GM23338 (cell line): Measurements from ENCODE around the gene L3MBTL1. TPM values are rescaled to one million over a fixed set of nuclear protein-coding genes. Genes with fewer than 3 reads are reported as not detected.

ENCODE experiments used
- ATAC-seq: fragments of 200-7000 bp; cut with Tn5 transposase; 3 replicates; pipeline ENCODE4 v1.9.1; 2020
- DNase-seq: peaks from one replicate; pipeline ENCODE4 v3.0.0-alpha.2; 2015; ENCODE audit warnings: low spot score
- H2AFZ ChIP-seq: fragments of 200-600 bp; sonication (generic); 2 replicates; pipeline ENCODE4 v1.8.0; 2016; ENCODE audit warnings: antibody characterized with exemption, mild to moderate bottlenecking, moderate library complexity
- H3F3A ChIP-seq: fragments of 200-600 bp; sonication (generic); replicated peaks from 2 replicates; pipeline ENCODE4 v1.8.0; 2017; ENCODE audit warnings: antibody characterized with exemption, mixed run types, low read depth
- H3K27ac ChIP-seq: fragments of 200-600 bp; sonication (generic); 2 replicates; pipeline ENCODE4 v1.6.1; 2016; ENCODE audit warnings: low read depth
- H3K27me3 ChIP-seq: fragments of 200-600 bp; sonication (generic); 2 replicates; pipeline ENCODE4 v1.8.0; 2016; ENCODE audit warnings: mild to moderate bottlenecking, mixed run types, moderate library complexity; ENCODE audit not compliant: insufficient read depth
- H3K36me3 ChIP-seq: fragments of 200-600 bp; sonication (generic); 2 replicates; pipeline ENCODE4 v1.8.0; 2016; ENCODE audit warnings: mild to moderate bottlenecking; ENCODE audit not compliant: insufficient read depth
- H3K4me1 ChIP-seq: fragments of 200-600 bp; sonication (generic); 2 replicates; pipeline ENCODE4 v1.8.0; 2016; ENCODE audit warnings: mild to moderate bottlenecking, moderate library complexity; ENCODE audit not compliant: insufficient read depth
- H3K4me2 ChIP-seq: fragments of 200-600 bp; sonication (generic); 2 replicates; pipeline ENCODE4 v1.7.1; 2017; ENCODE audit warnings: mixed run types
- H3K4me3 ChIP-seq: fragments of 200-600 bp; sonication (generic); 2 replicates; pipeline ENCODE4 v1.6.1; 2016; ENCODE audit warnings: mixed run types
- H3K79me2 ChIP-seq: fragments of 200-600 bp; sonication (generic); replicated peaks from 2 replicates; pipeline ENCODE4 v1.8.0; 2017; ENCODE audit warnings: mild to moderate bottlenecking; ENCODE audit not compliant: insufficient read depth
- H3K9me2 ChIP-seq: fragments of 200-600 bp; sonication (generic); 2 replicates; pipeline ENCODE4 v1.8.0; 2017; ENCODE audit not compliant: insufficient read depth
- H4K20me1 ChIP-seq: fragments of 200-600 bp; sonication (generic); replicated peaks from 2 replicates; pipeline ENCODE4 v1.8.0; 2017; ENCODE audit warnings: mild to moderate bottlenecking; ENCODE audit not compliant: insufficient read depth
- H3K27ac Mint-ChIP-seq: 2 replicates; pipeline ENCODE4 v1.8.0; 2020; ENCODE audit warnings: inconsistent platforms, mild to moderate bottlenecking, moderate library complexity, mixed read lengths
- H3K27me3 Mint-ChIP-seq: 3 replicates; pipeline ENCODE4 v1.8.0; 2022; ENCODE audit warnings: low read depth, mild to moderate bottlenecking, moderate library complexity, mixed read lengths, inconsistent platforms; ENCODE audit not compliant: insufficient read depth, poor library complexity
- H3K36me3 Mint-ChIP-seq: 3 replicates; pipeline ENCODE4 v1.8.0; 2021; ENCODE audit warnings: low read depth, mild to moderate bottlenecking, inconsistent platforms, moderate library complexity, mixed read lengths
- H3K4me1 Mint-ChIP-seq: 3 replicates; pipeline ENCODE4 v1.8.0; 2020; ENCODE audit warnings: mild to moderate bottlenecking, inconsistent platforms, mixed read lengths
- H3K4me3 Mint-ChIP-seq: 3 replicates; pipeline ENCODE4 v1.8.0; 2021; ENCODE audit warnings: moderate library complexity, mild to moderate bottlenecking, inconsistent platforms, mixed read lengths
- H3K9me3 Mint-ChIP-seq: 3 replicates; pipeline ENCODE4 v1.8.0; 2020; ENCODE audit warnings: moderate library complexity, mild to moderate bottlenecking, inconsistent platforms, mixed read lengths
- EZH2 ChIP-seq: fragments of 200-600 bp; sonication (generic); IDR thresholded peaks from one replicate; pipeline ENCODE4 v1.8.0; 2017; ENCODE audit warnings: antibody characterized with exemption, mild to moderate bottlenecking, low read depth; ENCODE audit not compliant: unreplicated experiment
- EZH2phosphoT487 ChIP-seq: fragments of 200-600 bp; sonication (generic); IDR thresholded peaks from one replicate; pipeline ENCODE4 v1.8.1; 2018; ENCODE audit warnings: antibody characterized with exemption; ENCODE audit not compliant: unreplicated experiment
- JUNB ChIP-seq: IDR thresholded peaks from one replicate; pipeline ENCODE4 v1.6.1; 2016; ENCODE audit warnings: antibody characterized with exemption; ENCODE audit not compliant: unreplicated experiment
- NANOG ChIP-seq: IDR thresholded peaks from 2 replicates; pipeline ENCODE4 v1.6.1; 2016; ENCODE audit warnings: antibody characterized with exemption, borderline replicate concordance
- POLR2AphosphoS5 ChIP-seq: IDR thresholded peaks from 2 replicates; pipeline ENCODE4 v1.6.1; 2016; ENCODE audit warnings: antibody characterized with exemption, low read depth
- STAT1 ChIP-seq: IDR thresholded peaks from one replicate; pipeline ENCODE4 v1.6.1; 2016; ENCODE audit warnings: antibody characterized with exemption; ENCODE audit not compliant: unreplicated experiment
- ZNF114 ChIP-seq: fragments of 250-450 bp; sonication (Bioruptor Pico); IDR thresholded peaks from 2 replicates; pipeline ENCODE4 v1.5.0; 2020; ENCODE audit warnings: mild to moderate bottlenecking, moderate library complexity
- ZNF331 ChIP-seq: fragments of 250-450 bp; sonication (Bioruptor Pico); IDR thresholded peaks from 2 replicates; pipeline ENCODE4 v1.5.0; 2020; ENCODE audit warnings: low read depth, mild to moderate bottlenecking, moderate library complexity
- polyA plus RNA-seq: library from polyadenylated mRNA; unstranded; fragments of >200 nt; fragmentation: Nextera tagmentation; extraction: Ambion mirVana; gene quantifications from 2 replicates; pipeline ENCODE4 v1.2.1, GENCODE V29; 2016
- total RNA-seq: library from RNA; depleted of rRNA; stranded (reverse); fragments of >200 nt; shearing (Covaris generic); gene quantifications from 2 replicates; pipeline ENCODE4 v1.2.3, GENCODE V29; 2014
- TF ChIP-seq, protein P1 (sequence below): IDR thresholded peaks from one replicate; pipeline ENCODE4 v1.6.1; 2018; ENCODE audit warnings: antibody characterized with exemption; ENCODE audit not compliant: unreplicated experiment
- TF ChIP-seq, protein P2 (sequence below): IDR thresholded peaks from 2 replicates; pipeline ENCODE4 v1.6.1; 2016; ENCODE audit warnings: antibody characterized with exemption
- TF ChIP-seq, protein P3 (sequence below), 2 experiments: fragments of 200-600 bp in 1 of 2; sonication (generic) in 1 of 2; conservative IDR thresholded peaks; 2 replicates each; pipeline versions ENCODE4 v1.5.1 to v1.6.1; 2016 to 2017; ENCODE audit warnings: antibody characterized with exemption in 2 of 2, low read depth in 2 of 2, mild to moderate bottlenecking in 2 of 2, moderate library complexity in 1 of 2

Gene L3MBTL1
- total and polyA plus RNA-seq, 2 experiments from 2014 or later = 6.5 to 33.6 TPM

DNA sequence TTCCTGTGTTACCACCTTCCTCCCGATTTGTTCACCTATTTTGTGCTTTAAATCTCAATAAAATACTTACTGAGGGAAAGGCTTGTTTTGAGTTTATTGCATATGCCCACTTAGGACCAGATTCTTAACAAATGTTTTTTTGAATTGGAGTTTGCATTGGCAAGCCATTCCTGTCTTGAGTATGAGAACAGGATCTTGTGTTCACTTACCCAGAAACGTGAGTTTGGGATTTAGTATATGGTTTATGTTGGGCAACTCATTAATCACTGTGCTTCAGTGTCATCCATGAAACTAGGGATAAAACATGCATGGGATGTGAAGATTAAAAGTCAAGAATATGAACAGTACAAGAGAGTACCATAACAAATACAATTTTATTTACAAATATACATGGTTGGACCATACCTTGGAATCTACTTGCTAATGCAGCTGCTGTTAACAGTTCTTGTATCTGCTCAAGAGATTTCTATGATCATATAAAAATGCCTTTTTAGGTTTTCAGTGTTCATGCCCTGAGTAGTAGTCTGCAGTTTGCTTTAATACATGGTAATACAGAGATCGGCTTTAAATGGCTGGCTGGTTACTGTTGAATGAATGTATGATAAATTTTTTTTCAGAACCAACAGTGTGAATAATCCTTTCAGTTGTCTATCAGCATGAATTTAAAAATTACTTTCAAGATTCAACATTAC, 43.8 kb upstream of the L3MBTL1 start:
- Mint-ChIP-seq H3K9me3 (no peaks in the 10 kb centered on the region; the same call in 2 of the 3 replicates), H3K27me3 (peaks cover 4% of the 10 kb centered on the region), H3K4me3 (no peak overlapping the region), H3K36me3 (peaks cover 83% of the 10 kb centered on the region), H3K4me1 (peaks cover 7% of the 10 kb centered on the region; the same call in 2 of the 3 replicates), H3K27ac (no peak overlapping the region)
- no peaks in the 10 kb centered on the region for H3K27me3 ChIP-seq
- DNase-seq = no peak
- no peak overlapping the region for H3K27ac ChIP-seq
- H3K4me2 ChIP-seq = no peak overlapping the region
- no peak for ATAC-seq
- H3K4me3 ChIP-seq = no peak overlapping the region
- peaks cover 28% of the 10 kb centered on the region for H3K79me2 ChIP-seq
- H3F3A ChIP-seq = peaks cover 7% of the 10 kb centered on the region; the same call in 1 of the 2 replicates
- peaks cover 61% of the 10 kb centered on the region for H3K36me3 ChIP-seq
- no peaks in the 10 kb centered on the region for H3K4me1 ChIP-seq
- no peak for TF ChIP-seq POLR2AphosphoS5
- TF ChIP-seq ZNF114 (CRISPR knock-in tag) = no peak
- TF ChIP-seq EZH2phosphoT487 = no peak
- TF ChIP-seq JUNB = no peak
- no peak for TF ChIP-seq EZH2
- no peak for TF ChIP-seq ZNF331
- TF ChIP-seq STAT1 = no peak
- no peak overlapping the region for H2AFZ ChIP-seq
- H3K9me2 ChIP-seq = no peaks in the 10 kb centered on the region
- peaks cover 32% of the 10 kb centered on the region for H4K20me1 ChIP-seq

DNA sequence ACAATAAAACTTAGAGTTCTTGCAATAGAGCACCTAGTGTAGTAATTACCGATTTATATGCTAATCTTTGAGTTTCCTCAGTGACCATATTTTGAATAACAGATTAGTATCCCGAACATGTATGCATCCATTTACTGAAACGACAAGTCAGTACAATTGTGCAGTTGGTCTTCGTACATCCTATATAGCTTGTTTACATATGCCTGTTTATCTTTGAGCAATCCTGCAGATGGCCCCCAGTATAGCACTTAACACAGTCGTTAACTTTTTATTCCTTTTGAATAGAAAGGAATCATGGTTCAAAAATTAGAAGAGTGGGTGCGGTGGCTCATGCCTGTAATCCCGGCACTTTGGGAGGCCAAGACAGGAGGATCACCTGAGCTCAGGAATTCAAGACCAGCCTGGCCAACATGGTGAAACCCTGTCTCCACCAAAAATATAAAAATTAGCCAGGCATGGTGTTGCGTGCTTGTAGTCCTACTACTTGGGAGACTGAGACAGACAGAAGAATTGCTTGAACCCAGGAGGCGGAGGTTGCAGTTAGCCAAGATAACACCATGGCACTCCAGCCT, 43.2 kb upstream of the L3MBTL1 start:
- DNase-seq = no peak
- Mint-ChIP-seq H3K27me3 (peaks cover 4% of the 10 kb centered on the region), H3K36me3 (peaks cover 78% of the 10 kb centered on the region), H3K9me3 (no peaks in the 10 kb centered on the region; the same call in 2 of the 3 replicates), H3K4me3 (no peak overlapping the region), H3K27ac (no peak overlapping the region), H3K4me1 (peaks cover 7% of the 10 kb centered on the region; the same call in 2 of the 3 replicates)
- Histone ChIP-seq H3K9me2 (no peaks in the 10 kb centered on the region), H3K27ac (no peak overlapping the region), H3K4me2 (no peak overlapping the region), H2AFZ (no peak overlapping the region), H3K27me3 (no peaks in the 10 kb centered on the region), H3K79me2 (peaks cover 21% of the 10 kb centered on the region), H3K36me3 (peaks cover 61% of the 10 kb centered on the region), H3K4me1 (no peaks in the 10 kb centered on the region), H3K4me3 (no peak overlapping the region), H3F3A (peaks cover 7% of the 10 kb centered on the region; the same call in 1 of the 2 replicates), H4K20me1 (peaks cover 35% of the 10 kb centered on the region)
- TF ChIP-seq STAT1 (no peak), NANOG (no peak), ZNF331 (no peak), EZH2phosphoT487 (no peak), ZNF114 (CRISPR knock-in tag) (no peak)
- TF ChIP-seq, protein P1, sequence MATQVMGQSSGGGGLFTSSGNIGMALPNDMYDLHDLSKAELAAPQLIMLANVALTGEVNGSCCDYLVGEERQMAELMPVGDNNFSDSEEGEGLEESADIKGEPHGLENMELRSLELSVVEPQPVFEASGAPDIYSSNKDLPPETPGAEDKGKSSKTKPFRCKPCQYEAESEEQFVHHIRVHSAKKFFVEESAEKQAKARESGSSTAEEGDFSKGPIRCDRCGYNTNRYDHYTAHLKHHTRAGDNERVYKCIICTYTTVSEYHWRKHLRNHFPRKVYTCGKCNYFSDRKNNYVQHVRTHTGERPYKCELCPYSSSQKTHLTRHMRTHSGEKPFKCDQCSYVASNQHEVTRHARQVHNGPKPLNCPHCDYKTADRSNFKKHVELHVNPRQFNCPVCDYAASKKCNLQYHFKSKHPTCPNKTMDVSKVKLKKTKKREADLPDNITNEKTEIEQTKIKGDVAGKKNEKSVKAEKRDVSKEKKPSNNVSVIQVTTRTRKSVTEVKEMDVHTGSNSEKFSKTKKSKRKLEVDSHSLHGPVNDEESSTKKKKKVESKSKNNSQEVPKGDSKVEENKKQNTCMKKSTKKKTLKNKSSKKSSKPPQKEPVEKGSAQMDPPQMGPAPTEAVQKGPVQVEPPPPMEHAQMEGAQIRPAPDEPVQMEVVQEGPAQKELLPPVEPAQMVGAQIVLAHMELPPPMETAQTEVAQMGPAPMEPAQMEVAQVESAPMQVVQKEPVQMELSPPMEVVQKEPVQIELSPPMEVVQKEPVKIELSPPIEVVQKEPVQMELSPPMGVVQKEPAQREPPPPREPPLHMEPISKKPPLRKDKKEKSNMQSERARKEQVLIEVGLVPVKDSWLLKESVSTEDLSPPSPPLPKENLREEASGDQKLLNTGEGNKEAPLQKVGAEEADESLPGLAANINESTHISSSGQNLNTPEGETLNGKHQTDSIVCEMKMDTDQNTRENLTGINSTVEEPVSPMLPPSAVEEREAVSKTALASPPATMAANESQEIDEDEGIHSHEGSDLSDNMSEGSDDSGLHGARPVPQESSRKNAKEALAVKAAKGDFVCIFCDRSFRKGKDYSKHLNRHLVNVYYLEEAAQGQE = no peak
- TF ChIP-seq, protein P2, sequence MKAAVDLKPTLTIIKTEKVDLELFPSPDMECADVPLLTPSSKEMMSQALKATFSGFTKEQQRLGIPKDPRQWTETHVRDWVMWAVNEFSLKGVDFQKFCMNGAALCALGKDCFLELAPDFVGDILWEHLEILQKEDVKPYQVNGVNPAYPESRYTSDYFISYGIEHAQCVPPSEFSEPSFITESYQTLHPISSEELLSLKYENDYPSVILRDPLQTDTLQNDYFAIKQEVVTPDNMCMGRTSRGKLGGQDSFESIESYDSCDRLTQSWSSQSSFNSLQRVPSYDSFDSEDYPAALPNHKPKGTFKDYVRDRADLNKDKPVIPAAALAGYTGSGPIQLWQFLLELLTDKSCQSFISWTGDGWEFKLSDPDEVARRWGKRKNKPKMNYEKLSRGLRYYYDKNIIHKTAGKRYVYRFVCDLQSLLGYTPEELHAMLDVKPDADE = no peak
- TF ChIP-seq, protein P3, sequence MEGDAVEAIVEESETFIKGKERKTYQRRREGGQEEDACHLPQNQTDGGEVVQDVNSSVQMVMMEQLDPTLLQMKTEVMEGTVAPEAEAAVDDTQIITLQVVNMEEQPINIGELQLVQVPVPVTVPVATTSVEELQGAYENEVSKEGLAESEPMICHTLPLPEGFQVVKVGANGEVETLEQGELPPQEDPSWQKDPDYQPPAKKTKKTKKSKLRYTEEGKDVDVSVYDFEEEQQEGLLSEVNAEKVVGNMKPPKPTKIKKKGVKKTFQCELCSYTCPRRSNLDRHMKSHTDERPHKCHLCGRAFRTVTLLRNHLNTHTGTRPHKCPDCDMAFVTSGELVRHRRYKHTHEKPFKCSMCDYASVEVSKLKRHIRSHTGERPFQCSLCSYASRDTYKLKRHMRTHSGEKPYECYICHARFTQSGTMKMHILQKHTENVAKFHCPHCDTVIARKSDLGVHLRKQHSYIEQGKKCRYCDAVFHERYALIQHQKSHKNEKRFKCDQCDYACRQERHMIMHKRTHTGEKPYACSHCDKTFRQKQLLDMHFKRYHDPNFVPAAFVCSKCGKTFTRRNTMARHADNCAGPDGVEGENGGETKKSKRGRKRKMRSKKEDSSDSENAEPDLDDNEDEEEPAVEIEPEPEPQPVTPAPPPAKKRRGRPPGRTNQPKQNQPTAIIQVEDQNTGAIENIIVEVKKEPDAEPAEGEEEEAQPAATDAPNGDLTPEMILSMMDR (conservative IDR thresholded peaks at IDR 0.05; ENCODE audit: low read depth in 2 of 2) = no peak
- ATAC-seq = peak; percentile 9; the same call in 1 of the 3 replicates
